Bronchial epithelial cell (primary cell): ENCODE data around the gene CCDC12. TPM values are rescaled to one million over a fixed set of nuclear protein-coding genes. Genes with fewer than 3 reads are reported as not detected.

ENCODE experiments used
- DNase-seq: peaks from one replicate; pipeline ENCODE4 v3.0.0-alpha.2; 2010; ENCODE audit warnings: low read depth
- FAIRE-seq: peaks from 2 replicates; lab custom pipeline; 2011; peaks lifted over from hg19 to GRCh38; lab: Jason Lieb, UNC
- H3K27me3 ChIP-seq: 2 replicates; pipeline ENCODE4 v1.5.1; 2011; ENCODE audit warnings: low read length; ENCODE audit not compliant: control insufficient read depth, insufficient read depth
- H3K36me3 ChIP-seq: 2 replicates; pipeline ENCODE4 v1.5.1; 2011; ENCODE audit warnings: low read length; ENCODE audit not compliant: control insufficient read depth, insufficient read depth
- H3K4me3 ChIP-seq: 2 replicates; pipeline ENCODE4 v1.5.1; 2011; ENCODE audit warnings: mild to moderate bottlenecking, low read depth, low read length, control low read depth
- total RNA-seq: library from RNA; depleted of rRNA; stranded (reverse); fragments of >200 nt; gene quantifications from 2 replicates; pipeline ENCODE4 v1.2.1, GENCODE V29; 2014
- TF ChIP-seq, protein P1 (sequence below): IDR thresholded peaks from 2 replicates; pipeline ENCODE4 v1.5.1; 2011; ENCODE audit warnings: mild to moderate bottlenecking, moderate library complexity, low read length, control low read depth, inconsistent platforms; ENCODE audit not compliant: insufficient read depth, severe bottlenecking

CCDC12 gene
- total RNA-seq, 1 donor from 2014 or later = 39.2 TPM

- Histone ChIP-seq H3K27me3 (no peaks in the 10 kb centered on the region), H3K36me3 (no peaks in the 10 kb centered on the region), H3K4me3 (no peak overlapping the region)
- no peak for FAIRE-seq
- DNase-seq = peak; percentile 63
- TF ChIP-seq, protein P1, sequence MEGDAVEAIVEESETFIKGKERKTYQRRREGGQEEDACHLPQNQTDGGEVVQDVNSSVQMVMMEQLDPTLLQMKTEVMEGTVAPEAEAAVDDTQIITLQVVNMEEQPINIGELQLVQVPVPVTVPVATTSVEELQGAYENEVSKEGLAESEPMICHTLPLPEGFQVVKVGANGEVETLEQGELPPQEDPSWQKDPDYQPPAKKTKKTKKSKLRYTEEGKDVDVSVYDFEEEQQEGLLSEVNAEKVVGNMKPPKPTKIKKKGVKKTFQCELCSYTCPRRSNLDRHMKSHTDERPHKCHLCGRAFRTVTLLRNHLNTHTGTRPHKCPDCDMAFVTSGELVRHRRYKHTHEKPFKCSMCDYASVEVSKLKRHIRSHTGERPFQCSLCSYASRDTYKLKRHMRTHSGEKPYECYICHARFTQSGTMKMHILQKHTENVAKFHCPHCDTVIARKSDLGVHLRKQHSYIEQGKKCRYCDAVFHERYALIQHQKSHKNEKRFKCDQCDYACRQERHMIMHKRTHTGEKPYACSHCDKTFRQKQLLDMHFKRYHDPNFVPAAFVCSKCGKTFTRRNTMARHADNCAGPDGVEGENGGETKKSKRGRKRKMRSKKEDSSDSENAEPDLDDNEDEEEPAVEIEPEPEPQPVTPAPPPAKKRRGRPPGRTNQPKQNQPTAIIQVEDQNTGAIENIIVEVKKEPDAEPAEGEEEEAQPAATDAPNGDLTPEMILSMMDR = peak; percentile 86
Observed at GRCh38 chr3:46909535-46910161, 66.9 kb downstream of the CCDC12 start.

- FAIRE-seq = no peak
- H3K4me3 ChIP-seq = no peak overlapping the region
- H3K27me3 ChIP-seq = no peaks in the 10 kb centered on the region
- TF ChIP-seq, protein P1 = no peak
- no peaks in the 10 kb centered on the region for H3K36me3 ChIP-seq
- DNase-seq = no peak
Observed at GRCh38 chr3:46908986-46909534, 67.5 kb downstream of the CCDC12 start.

GRCh38 chr3:46908294-46908985 lies 68.1 kb downstream of the CCDC12 start:
- TF ChIP-seq, protein P1 = peak; percentile 20
- H3K27me3 ChIP-seq = no peaks in the 10 kb centered on the region
- no peak overlapping the region for H3K4me3 ChIP-seq
- no peaks in the 10 kb centered on the region for H3K36me3 ChIP-seq
- DNase-seq (peak; percentile 31), FAIRE-seq (peak; percentile 73)

DNA sequence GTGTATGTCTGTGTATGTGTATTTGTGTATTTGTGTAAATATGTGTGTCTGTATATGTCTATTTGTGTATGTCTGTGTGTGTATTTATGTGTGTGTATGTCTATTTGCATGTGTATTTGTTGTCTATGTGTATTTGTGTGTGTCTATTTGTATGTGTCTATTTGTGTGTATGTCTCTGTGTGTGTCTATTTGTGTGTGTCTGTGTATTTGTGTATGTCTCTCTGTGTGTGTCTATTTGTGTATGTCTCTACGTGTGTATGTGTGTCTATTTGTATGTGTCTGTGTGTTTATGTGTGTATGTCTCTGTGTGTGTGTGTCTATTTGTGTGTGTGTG lies 68.6 kb downstream of the CCDC12 start:
- TF ChIP-seq, protein P1 = no peak
- H3K4me3 ChIP-seq = no peak overlapping the region
- FAIRE-seq (no peak), DNase-seq (no peak)
- no peaks in the 10 kb centered on the region for H3K36me3 ChIP-seq
- no peaks in the 10 kb centered on the region for H3K27me3 ChIP-seq

DNA sequence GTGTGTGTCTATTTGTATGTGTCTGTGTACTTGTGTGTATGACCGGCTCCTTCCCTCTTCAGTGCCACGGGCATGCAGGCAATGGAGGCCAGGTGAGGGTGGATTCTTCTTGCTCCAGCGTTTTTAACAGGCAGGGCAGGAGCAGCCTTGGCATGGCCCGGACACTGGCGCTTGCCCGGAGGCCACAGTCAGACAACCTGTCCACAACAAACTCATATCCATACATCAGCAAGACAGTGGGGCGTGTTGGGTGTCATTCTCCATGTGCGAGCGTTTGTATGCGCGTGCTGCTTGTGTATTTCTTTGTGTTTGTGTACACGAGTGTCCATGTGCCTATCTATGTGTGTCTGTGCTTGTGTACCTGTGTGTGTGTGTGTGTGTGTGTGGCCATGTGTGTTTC lies 69.3 kb downstream of the CCDC12 start:
- DNase-seq = no peak
- H3K36me3 ChIP-seq = no peaks in the 10 kb centered on the region
- no peak for FAIRE-seq
- H3K4me3 ChIP-seq = no peak overlapping the region
- TF ChIP-seq, protein P1 = no peak
- H3K27me3 ChIP-seq = no peaks in the 10 kb centered on the region
